K562 (cell line): Measurements from ENCODE around the gene NISCH. TPM values are rescaled to one million over a fixed set of nuclear protein-coding genes. Genes with fewer than 3 reads are reported as not detected.
A peak's percentile ranks its signal among the peaks of the same experiment; 100 is the strongest.

Source experiments
- ATAC-seq: fragments of 200-7000 bp; cut with Tn5 transposase; 3 replicates; pipeline ENCODE4 v1.9.1; 2020; ENCODE audit warnings: moderate library complexity
- BruUV-seq: library from RNA; stranded (reverse); fragments of 400-500 nt; replicated peaks from 2 replicates; lab custom pipeline; 2021; lab: Mats Ljungman, UMichigan
- CTCF ChIA-PET: fragments of 300-600 bp; formaldehyde crosslinking; extraction: SDS; loops from one replicate; lab custom pipeline; 2021; ENCODE audit warnings: low intra/inter-chr PET ratio; lab: Yijun Ruan, JAX
- POLR2A ChIA-PET: fragments of 300-600, 350-650 bp; sonication (Branson Sonifier 250); formaldehyde crosslinking; extraction: SDS; loops from one replicate; lab custom pipeline; 2021; ENCODE audit warnings: antibody characterized with exemption, inconsistent platforms; lab: Yijun Ruan, JAX
- DNase-seq, 4 experiments: peaks; one replicate each; pipeline versions ENCODE4 v3.0.0 to v3.0.0-alpha.2; 2011 to 2018; ENCODE audit warnings: low spot score in 3 of 4, mixed read lengths in 3 of 4; ENCODE audit errors: extremely low read depth in 1 of 4
- FAIRE-seq: peaks from 2 replicates; lab custom pipeline; 2011; peaks lifted over from hg19 to GRCh38; lab: Jason Lieb, UNC
- H2AFZ ChIP-seq: 2 replicates; pipeline ENCODE4 v1.6.0; 2011; ENCODE audit warnings: low read depth, low read length, control low read depth, inconsistent platforms
- H3K27ac ChIP-seq: fragments of 200-600 bp; 3 replicates; pipeline ENCODE4 v1.8.0; 2011; ENCODE audit warnings: low read depth, mild to moderate bottlenecking, control low read depth, inconsistent platforms, low read length, moderate library complexity, mixed read lengths; ENCODE audit errors: extremely low read depth
- H3K27me3 ChIP-seq, 2 experiments: fragments of 300-600 bp in 1 of 2; 2 replicates in 1 of 2; 3 replicates in 1 of 2; pipeline versions ENCODE4 v1.6.0 to v1.8.0; 2011; ENCODE audit warnings: inconsistent platforms in 2 of 2, low read length in 2 of 2, mild to moderate bottlenecking in 1 of 2, mixed read lengths in 1 of 2, moderate library complexity in 1 of 2; ENCODE audit not compliant: control insufficient read depth in 2 of 2, insufficient read depth in 2 of 2
- H3K36me3 ChIP-seq: fragments of 300-600 bp; 3 replicates; pipeline ENCODE4 v1.8.0; 2011; ENCODE audit warnings: mild to moderate bottlenecking, low read length, inconsistent platforms; ENCODE audit not compliant: control insufficient read depth, insufficient read depth
- H3K4me1 ChIP-seq, 2 experiments: fragments of 200-600 bp in 1 of 2; replicated peaks in 1 of 2; 2 replicates in 1 of 2; 3 replicates in 1 of 2; pipeline versions ENCODE4 v1.5.1 to v1.8.0; 2011; ENCODE audit warnings: inconsistent platforms in 2 of 2, low read length in 2 of 2, mild to moderate bottlenecking in 1 of 2, mixed read lengths in 1 of 2, moderate library complexity in 1 of 2; ENCODE audit not compliant: control insufficient read depth in 2 of 2, insufficient read depth in 2 of 2
- H3K4me2 ChIP-seq: 2 replicates; pipeline ENCODE4 v1.6.1; 2011; ENCODE audit warnings: low read length, control low read depth, inconsistent platforms, mixed read lengths; ENCODE audit not compliant: insufficient read depth
- H3K4me3 ChIP-seq: fragments of 200-600 bp; sonication (generic), shearing (Covaris generic); 2 replicates; pipeline ENCODE4 v1.5.1; 2016; ENCODE audit warnings: control low read depth, inconsistent platforms
- H3K79me2 ChIP-seq: fragments of 200-600 bp; 3 replicates; pipeline ENCODE4 v1.8.0; 2011; ENCODE audit warnings: low read length, inconsistent platforms; ENCODE audit not compliant: control insufficient read depth, insufficient read depth
- H3K9ac ChIP-seq, 2 experiments: 2 replicates each; pipeline versions ENCODE4 v1.6.0 to v1.6.1; 2011; ENCODE audit warnings: low read depth in 2 of 2, low read length in 2 of 2, control low read depth in 1 of 2, inconsistent platforms in 1 of 2, mild to moderate bottlenecking in 1 of 2, mixed read lengths in 1 of 2; ENCODE audit not compliant: insufficient read depth in 1 of 2
- H3K9me1 ChIP-seq: one replicate; pipeline ENCODE4 v1.6.0; 2011; ENCODE audit warnings: inconsistent platforms, mild to moderate bottlenecking, low read length, moderate library complexity; ENCODE audit not compliant: control insufficient read depth, insufficient read depth
- H3K9me3 ChIP-seq: replicated peaks from 2 replicates; pipeline ENCODE4 v1.5.1; 2011; ENCODE audit warnings: low read depth, low read length, inconsistent platforms; ENCODE audit not compliant: control insufficient read depth, insufficient read depth
- H4K20me1 ChIP-seq: replicated peaks from 2 replicates; pipeline ENCODE4 v1.6.1; 2011; ENCODE audit warnings: low read length, inconsistent platforms, mixed read lengths; ENCODE audit not compliant: control insufficient read depth, insufficient read depth
- BCOR ChIP-seq: fragments of 450-650 bp; IDR thresholded peaks from 2 replicates; pipeline ENCODE4 v1.6.1; 2016
- MTA2 ChIP-seq: fragments of 450-650 bp; IDR thresholded peaks from 2 replicates; pipeline ENCODE4 v1.6.1; 2016; ENCODE audit warnings: low read depth
- POLR2G ChIP-seq: fragments of 200-400 bp; formaldehyde crosslinking; IDR thresholded peaks from 2 replicates; pipeline ENCODE4 v1.6.1; 2017; ENCODE audit warnings: low read depth, mild to moderate bottlenecking, antibody characterized with exemption, low read length, moderate library complexity
- XRCC5 ChIP-seq: fragments of 200-400 bp; formaldehyde crosslinking; IDR thresholded peaks from 2 replicates; pipeline ENCODE4 v1.6.1; 2017; ENCODE audit warnings: low read depth, mild to moderate bottlenecking, low read length
- WGBS: fragments of 100-300 bp; shearing (Covaris generic); methylation state at CpG from one replicate; pipeline ENCODE4 v1.1.6; 2016; ENCODE audit warnings: low coverage, mixed read lengths; ENCODE audit not compliant: insufficient coverage; ENCODE audit errors: missing lambda C conversion rate; 5-methylcytosine and 5-hydroxymethylcytosine counted together
- in situ Hi-C: fragments of 300-500 bp; cut with MboI; formaldehyde crosslinking; loops from 4 replicates; pipeline ENCODE4 v1.15.0; 2018; ENCODE audit warnings: inconsistent platforms, mixed read lengths
- intact Hi-C: fragments of 100-400 bp; cut with micrococcal nuclease; formaldehyde crosslinking; loops from 2 replicates; pipeline ENCODE4 v1.14.2; 2022
- polyA plus RNA-seq, 8 experiments: library from polyadenylated mRNA; depleted of rRNA in 4 of 8; stranded (reverse) in 5 of 8; unstranded in 3 of 8; fragments of >200 nt; fragmentation: Nextera tagmentation in 2 of 8; fragmentation: Illumina TruSeq in 1 of 8; extraction: Ambion mirVana in 2 of 8; extraction: Trizol in 1 of 8; gene quantifications; 2 replicates each; pipeline versions ENCODE4 v1.2.1 to v1.2.3, GENCODE V29; 2011 to 2014; ENCODE audit warnings: inconsistent platforms in 1 of 8, missing spikeins in 1 of 8
- total RNA-seq, 7 experiments: library from RNA; depleted of rRNA in 6 of 7; stranded (reverse); fragments of >200 nt in 6 of 7; fragmentation: Illumina TruSeq in 2 of 7; extraction: Trizol in 2 of 7; gene quantifications; 2 replicates each; pipeline versions ENCODE4 v1.2.1 to v1.2.3, GENCODE V29; 2011 to 2021; ENCODE audit warnings: low replicate concordance in 1 of 7

Gene NISCH
- total and polyA plus RNA-seq, 9 of the 15 experiments (the other 6 are each of a cell fraction or from before 2014, with no cell fraction given) = 0.44 to 43.5 (median 23.4) TPM

GRCh38 chr3:52490035-52490938 is 34.9 kb downstream of the NISCH start:
- Histone ChIP-seq H3K27ac (no peak overlapping the region), H3K36me3 (peaks cover 58% of the 10 kb centered on the region; the same call in 2 of the 3 replicates), H3K4me2 (no peak overlapping the region), H2AFZ (no peak overlapping the region), H3K27me3 (no peaks in the 10 kb centered on the region), H4K20me1 (no peaks in the 10 kb centered on the region; the same call in 1 of the 2 replicates), H3K4me1 (peaks cover 0 to 27% of the 10 kb centered on the region in 2 experiments; a peak in 2 of 5 replicates), H3K9ac (peak overlapping the region in 1 of 2 experiments; percentile 52; a peak in 2 of 4 replicates), H3K4me3 (no peak overlapping the region), H3K9me3 (no peaks in the 10 kb centered on the region), H3K79me2 (no peaks in the 10 kb centered on the region), H3K9me1 (no peaks in the 10 kb centered on the region)
- no TSS peak for BruUV-seq
- 0 out of 2 replicates have a peak, but pooled peaks have one; percentile 26 for TF ChIP-seq POLR2G
- TF ChIP-seq BCOR = no peak
- TF ChIP-seq XRCC5 = no peak
- TF ChIP-seq MTA2 = no peak
- no peak for FAIRE-seq
- in situ Hi-C loops = no loop called here
- POLR2A ChIA-PET = interaction anchor here (0.8 to 1.5 kb wide), 8 partner anchors 8 to 189 kb away, joined by 3 to 7 read pairs (median 4); no protein-coding TSS in a partner anchor
- ATAC-seq = no peak
- intact Hi-C loops = no loop called here
- WGBS = 81% methylated on average over 15 of the region's 22 CpGs
- CTCF ChIA-PET = no interaction called here
- DNase-seq = no peak
